GM18858 (cell line): ENCODE results near the gene TAF3.
A peak's percentile ranks its signal among the peaks of the same experiment; 100 is the strongest.

Experiments used
- ATAC-seq: cut with Tn5 transposase; IDR thresholded peaks from one replicate; pipeline ENCODE4 v1.9.1; 2021; ENCODE audit not compliant: unreplicated experiment

TAF3 gene

GRCh38 chr10:8054494-8055407 lies 236.4 kb downstream of the TAF3 start, which contains the start of gene GATA3:
Gene GATA3, plus strand, starts transcription at chr10:8054688. Its CDS starts 968 bp downstream, at chr10:8055656.
- peak; percentile 21 for ATAC-seq

GRCh38 chr10:8055420-8056349 lies 237.4 kb downstream of the TAF3 start:
- no peak for ATAC-seq

GRCh38 chr10:8056378-8056777 lies 238.1 kb downstream of the TAF3 start:
- no peak for ATAC-seq

GRCh38 chr10:8056871-8057331 lies 238.6 kb downstream of the TAF3 start:
- ATAC-seq, result peak; percentile 35

- ATAC-seq, result no peak
These were observed 239.4 kb downstream of the TAF3 start for GRCh38 chr10:8057636-8058273.

- ATAC-seq, result no peak
These were observed 240.2 kb downstream of the TAF3 start for GRCh38 chr10:8058274-8059111.

- no peak for ATAC-seq
These were observed 241.1 kb downstream of the TAF3 start for GRCh38 chr10:8059191-8059936.

- peak; percentile 37 for ATAC-seq
These were observed 241.9 kb downstream of the TAF3 start for GRCh38 chr10:8060010-8060703.

GRCh38 chr10:8060704-8061121 lies 242.4 kb downstream of the TAF3 start:
- no peak for ATAC-seq

GRCh38 chr10:8061274-8062211 lies 243.2 kb downstream of the TAF3 start:
- ATAC-seq, result no peak

- ATAC-seq, result no peak
These were observed 245.0 kb downstream of the TAF3 start for GRCh38 chr10:8063128-8063908.

- no peak for ATAC-seq
These were observed 245.6 kb downstream of the TAF3 start for GRCh38 chr10:8063935-8064334.

GRCh38 chr10:8064436-8064835 lies 246.1 kb downstream of the TAF3 start:
- ATAC-seq, result no peak

GRCh38 chr10:8065651-8066050 lies 247.3 kb downstream of the TAF3 start:
- ATAC-seq, result no peak

GRCh38 chr10:8066124-8066523 lies 247.8 kb downstream of the TAF3 start:
- ATAC-seq, result no peak
